ENCODE data around the gene CHRND. TPM values are rescaled to one million over a fixed set of nuclear protein-coding genes. Genes with fewer than 3 reads are reported as not detected.

Gene CHRND
- total and polyA plus RNA-seq, 2 donors (not counting 1 experiment from before 2014, with no cell fraction given), result not detected

DNA sequence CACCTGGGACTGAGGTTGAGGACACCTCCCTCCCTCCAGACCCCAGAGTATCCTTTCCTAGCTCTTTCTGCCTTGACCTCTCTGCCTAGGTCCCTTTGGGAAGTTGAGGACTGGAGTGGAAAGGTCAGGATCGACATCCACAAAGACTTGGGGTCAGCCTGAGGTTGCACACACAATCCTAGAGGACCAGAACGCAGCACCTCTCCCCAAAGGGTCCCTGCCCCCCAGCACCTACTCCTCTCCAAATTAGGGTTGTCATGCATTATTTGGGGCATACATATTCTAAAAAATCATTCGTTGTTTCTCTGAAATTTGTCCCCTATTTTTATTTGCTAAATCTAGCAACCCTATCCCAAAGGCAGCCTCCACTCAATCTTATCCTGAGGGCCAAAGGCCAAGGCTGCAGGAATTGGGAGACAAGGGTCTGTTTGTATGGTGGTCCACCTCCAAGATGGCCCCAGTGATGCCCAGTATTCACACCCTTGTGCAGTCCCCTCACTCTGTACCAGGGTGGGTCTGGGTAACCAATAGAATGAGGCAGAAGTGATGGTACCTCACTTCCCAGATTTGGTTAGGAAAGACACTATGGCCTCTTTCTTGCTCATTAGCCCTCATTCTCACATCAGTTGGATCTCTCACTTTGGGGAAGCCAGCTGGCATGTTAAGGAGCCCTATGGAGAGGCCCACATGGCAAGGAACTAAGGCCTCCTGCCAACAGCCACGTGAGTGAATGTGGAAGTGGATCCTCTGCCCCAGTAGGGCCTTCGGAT lies 10.0 kb downstream of the CHRND start:
- H3K4me1 Mint-ChIP-seq, result peaks cover 10% of the 10 kb centered on the region
- Histone ChIP-seq H4K20me1 (ENCODE audit: control insufficient read depth, insufficient read depth, low read length, poor library complexity, severe bottlenecking) (no peaks in the 10 kb centered on the region), H3K27me3 (replicated peaks in 1 of 4; ENCODE audit: control extremely low read depth in 1 of 4, control insufficient read depth in 3 of 4, insufficient read depth in 4 of 4, low read length in 3 of 4) (peaks cover 0 to 22% (median 8%) of the 10 kb centered on the region in 4 experiments), H3K36me3 (replicated peaks in 1 of 2; ENCODE audit: control extremely low read depth in 1 of 2, control insufficient read depth in 1 of 2, extremely low read depth in 1 of 2, insufficient read depth in 2 of 2, low read length in 1 of 2) (no peaks in the 10 kb centered on the region), H3K9ac (ENCODE audit: low read length) (no peak overlapping the region), H2AFZ (ENCODE audit: insufficient read depth, low read depth, low read length, poor library complexity, severe bottlenecking) (no peak overlapping the region), H3K4me2 (replicated peaks; ENCODE audit: low read depth, low read length, poor library complexity, severe bottlenecking) (no peak overlapping the region), H3K79me2 (ENCODE audit: control insufficient read depth, insufficient read depth, low read length) (no peaks in the 10 kb centered on the region), H3K4me1 (ENCODE audit: control insufficient read depth in 2 of 2, insufficient read depth in 2 of 2, low read length in 2 of 2) (peaks cover 0 to 9% of the 10 kb centered on the region in 2 donors), H3K27ac (ENCODE audit: low read length in 2 of 2) (no peak overlapping the region), H3K9me3 (ENCODE audit: control extremely low read depth in 1 of 3, control insufficient read depth in 2 of 3, insufficient read depth in 1 of 3, low read length in 2 of 3) (peaks cover 0 to 23% (median 7%) of the 10 kb centered on the region in 3 donors), H3K4me3 (ENCODE audit: control extremely low read depth in 1 of 5, extremely low read depth in 1 of 5, insufficient read depth in 1 of 5, low read depth in 2 of 5, low read length in 4 of 5) (no peak overlapping the region)
- H3K9me3 Mint-ChIP-seq (ENCODE audit: insufficient read depth), result peaks cover 5% of the 10 kb centered on the region
- no peak overlapping the region for H3K4me3 Mint-ChIP-seq
- POLR2A ChIA-PET, result no interaction called here
- TF ChIP-seq EZH2 (IDR thresholded peaks at IDR 0.05; ENCODE audit: borderline replicate concordance, insufficient read depth, low read depth, low read length, poor library complexity, severe bottlenecking), result no peak
- TF ChIP-seq, protein P1, sequence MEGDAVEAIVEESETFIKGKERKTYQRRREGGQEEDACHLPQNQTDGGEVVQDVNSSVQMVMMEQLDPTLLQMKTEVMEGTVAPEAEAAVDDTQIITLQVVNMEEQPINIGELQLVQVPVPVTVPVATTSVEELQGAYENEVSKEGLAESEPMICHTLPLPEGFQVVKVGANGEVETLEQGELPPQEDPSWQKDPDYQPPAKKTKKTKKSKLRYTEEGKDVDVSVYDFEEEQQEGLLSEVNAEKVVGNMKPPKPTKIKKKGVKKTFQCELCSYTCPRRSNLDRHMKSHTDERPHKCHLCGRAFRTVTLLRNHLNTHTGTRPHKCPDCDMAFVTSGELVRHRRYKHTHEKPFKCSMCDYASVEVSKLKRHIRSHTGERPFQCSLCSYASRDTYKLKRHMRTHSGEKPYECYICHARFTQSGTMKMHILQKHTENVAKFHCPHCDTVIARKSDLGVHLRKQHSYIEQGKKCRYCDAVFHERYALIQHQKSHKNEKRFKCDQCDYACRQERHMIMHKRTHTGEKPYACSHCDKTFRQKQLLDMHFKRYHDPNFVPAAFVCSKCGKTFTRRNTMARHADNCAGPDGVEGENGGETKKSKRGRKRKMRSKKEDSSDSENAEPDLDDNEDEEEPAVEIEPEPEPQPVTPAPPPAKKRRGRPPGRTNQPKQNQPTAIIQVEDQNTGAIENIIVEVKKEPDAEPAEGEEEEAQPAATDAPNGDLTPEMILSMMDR (IDR thresholded peaks at IDR 0.05), result no peak
- DNase-seq (no peak), ATAC-seq (ENCODE audit: low read depth) (no peak)
- CTCF ChIA-PET, result no interaction called here
- H3K27me3 Mint-ChIP-seq, result peaks cover 27% of the 10 kb centered on the region
- intact Hi-C loops (cut with micrococcal nuclease), result no loop called here
- 97% methylated on average over 3 of the region's 5 CpGs for WGBS (ENCODE audit: insufficient coverage)
- no peak overlapping the region for H3K27ac Mint-ChIP-seq

DNA sequence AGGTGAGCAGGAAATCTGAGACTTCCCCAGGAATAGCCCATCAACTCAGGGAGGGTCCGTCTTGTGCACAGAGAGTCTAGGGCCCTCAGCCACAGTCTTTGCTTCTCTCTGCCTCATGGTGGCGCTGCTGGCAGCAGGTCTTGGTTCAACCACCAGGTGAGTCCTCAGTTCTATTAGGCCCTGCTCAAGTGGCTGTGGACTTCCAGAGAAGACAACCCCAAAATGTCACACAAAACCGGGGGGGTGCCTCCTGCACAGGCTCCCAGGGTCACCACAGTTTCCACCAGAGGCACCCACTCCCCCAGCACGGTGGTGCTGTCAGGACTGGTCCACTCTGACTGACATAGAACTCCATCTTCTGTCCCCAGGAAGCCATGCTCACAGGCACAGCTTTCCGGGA lies 11.1 kb downstream of the CHRND start:
- DNase-seq (no peak), ATAC-seq (ENCODE audit: low read depth) (no peak)
- Histone ChIP-seq H4K20me1 (ENCODE audit: control insufficient read depth, insufficient read depth, low read length, poor library complexity, severe bottlenecking) (no peaks in the 10 kb centered on the region), H3K27ac (ENCODE audit: low read length in 2 of 2) (no peak overlapping the region), H3K36me3 (replicated peaks in 1 of 2; ENCODE audit: control extremely low read depth in 1 of 2, control insufficient read depth in 1 of 2, extremely low read depth in 1 of 2, insufficient read depth in 2 of 2, low read length in 1 of 2) (no peaks in the 10 kb centered on the region), H3K9ac (ENCODE audit: low read length) (no peak overlapping the region), H3K9me3 (ENCODE audit: control extremely low read depth in 1 of 3, control insufficient read depth in 2 of 3, insufficient read depth in 1 of 3, low read length in 2 of 3) (peaks cover 0 to 23% (median 7%) of the 10 kb centered on the region in 3 donors), H2AFZ (ENCODE audit: insufficient read depth, low read depth, low read length, poor library complexity, severe bottlenecking) (no peak overlapping the region), H3K79me2 (ENCODE audit: control insufficient read depth, insufficient read depth, low read length) (no peaks in the 10 kb centered on the region), H3K4me3 (ENCODE audit: control extremely low read depth in 1 of 5, extremely low read depth in 1 of 5, insufficient read depth in 1 of 5, low read depth in 2 of 5, low read length in 4 of 5) (no peak overlapping the region), H3K4me1 (ENCODE audit: control insufficient read depth in 2 of 2, insufficient read depth in 2 of 2, low read length in 2 of 2) (peaks cover 0 to 9% of the 10 kb centered on the region in 2 donors), H3K4me2 (replicated peaks; ENCODE audit: low read depth, low read length, poor library complexity, severe bottlenecking) (no peak overlapping the region), H3K27me3 (replicated peaks in 1 of 4; ENCODE audit: control extremely low read depth in 1 of 4, control insufficient read depth in 3 of 4, insufficient read depth in 4 of 4, low read length in 3 of 4) (peaks cover 0 to 22% (median 8%) of the 10 kb centered on the region in 4 experiments)
- CTCF ChIA-PET, result no interaction called here
- intact Hi-C loops (cut with micrococcal nuclease), result no loop called here
- WGBS (ENCODE audit: insufficient coverage), result 67% methylated on average over 4 of the region's 5 CpGs
- peaks cover 12% of the 10 kb centered on the region for H3K4me1 Mint-ChIP-seq
- H3K4me3 Mint-ChIP-seq, result no peak overlapping the region
- H3K9me3 Mint-ChIP-seq (ENCODE audit: insufficient read depth), result peaks cover 5% of the 10 kb centered on the region
- TF ChIP-seq EZH2 (IDR thresholded peaks at IDR 0.05; ENCODE audit: borderline replicate concordance, insufficient read depth, low read depth, low read length, poor library complexity, severe bottlenecking), result no peak
- TF ChIP-seq, protein P1 (IDR thresholded peaks at IDR 0.05), result no peak
- peaks cover 27% of the 10 kb centered on the region for H3K27me3 Mint-ChIP-seq
- POLR2A ChIA-PET, result no interaction called here
- H3K27ac Mint-ChIP-seq, result no peak overlapping the region
